ENCODE results near the gene PHF13.

PHF13 gene

GRCh38 chr1:6580119-6580592, 33.4 kb upstream of the PHF13 start:
- Histone ChIP-seq H3K9ac (ENCODE audit: low read length) (peak overlapping the region; percentile 70), H3K36me3 (ENCODE audit: insufficient read depth, low read length) (peaks cover 5% of the 10 kb centered on the region), H3K9me3 (ENCODE audit: low read length) (no peaks in the 10 kb centered on the region), H3K4me3 (ENCODE audit: low read depth in 1 of 2, low read length in 2 of 2) (peak overlapping the region; percentile 78 to 80), H3K27ac (ENCODE audit: low read depth, low read length) (peak overlapping the region; percentile 77), H3K27me3 (ENCODE audit: control insufficient read depth in 1 of 2, insufficient read depth in 2 of 2, low read length in 2 of 2) (no peaks in the 10 kb centered on the region), H3K4me1 (ENCODE audit: insufficient read depth, low read length) (peaks cover 29% of the 10 kb centered on the region)

DNA sequence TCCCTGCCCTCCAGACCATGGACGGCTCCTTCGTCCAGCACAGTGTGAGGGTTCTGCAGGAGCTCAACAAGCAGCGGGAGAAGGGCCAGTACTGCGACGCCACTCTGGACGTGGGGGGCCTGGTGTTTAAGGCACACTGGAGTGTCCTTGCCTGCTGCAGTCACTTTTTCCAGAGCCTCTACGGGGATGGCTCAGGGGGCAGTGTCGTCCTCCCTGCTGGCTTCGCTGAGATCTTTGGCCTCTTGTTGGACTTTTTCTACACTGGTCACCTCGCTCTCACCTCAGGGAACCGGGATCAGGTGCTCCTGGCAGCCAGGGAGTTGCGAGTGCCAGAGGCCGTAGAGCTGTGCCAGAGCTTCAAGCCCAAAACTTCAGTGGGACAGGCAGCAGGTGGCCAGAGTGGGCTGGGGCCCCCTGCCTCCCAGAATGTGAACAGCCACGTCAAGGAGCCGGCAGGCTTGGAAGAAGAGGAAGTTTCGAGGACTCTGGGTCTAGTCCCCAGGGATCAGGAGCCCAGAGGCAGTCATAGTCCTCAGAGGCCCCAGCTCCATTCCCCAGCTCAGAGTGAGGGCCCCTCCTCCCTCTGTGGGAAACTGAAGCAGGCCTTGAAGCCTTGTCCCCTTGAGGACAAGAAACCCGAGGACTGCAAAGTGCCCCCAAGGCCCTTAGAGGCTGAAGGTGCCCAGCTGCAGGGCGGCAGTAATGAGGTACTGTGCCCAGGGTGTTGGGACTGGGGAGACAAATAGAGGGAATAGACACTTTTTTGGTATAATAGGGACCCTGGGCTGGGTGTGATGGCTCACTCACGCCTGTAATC, 32.7 kb upstream of the PHF13 start:
- Histone ChIP-seq H3K36me3 (ENCODE audit: insufficient read depth, low read length) (peaks cover 5% of the 10 kb centered on the region), H3K9me3 (ENCODE audit: low read length) (no peaks in the 10 kb centered on the region), H3K9ac (ENCODE audit: low read length) (peak overlapping the region; percentile 70), H3K4me1 (ENCODE audit: insufficient read depth, low read length) (peaks cover 29% of the 10 kb centered on the region), H3K4me3 (ENCODE audit: low read depth in 1 of 2, low read length in 2 of 2) (peak overlapping the region; percentile 78 to 80), H3K27ac (ENCODE audit: low read depth, low read length) (peak overlapping the region; percentile 77), H3K27me3 (ENCODE audit: control insufficient read depth in 1 of 2, insufficient read depth in 2 of 2, low read length in 2 of 2) (no peaks in the 10 kb centered on the region)

- H3K9ac ChIP-seq (ENCODE audit: low read length), result no peak overlapping the region
- H3K27ac ChIP-seq (ENCODE audit: low read depth, low read length), result no peak overlapping the region
- no peak overlapping the region for H3K4me3 ChIP-seq (ENCODE audit: low read depth in 1 of 2, low read length in 2 of 2)
- peaks cover 31% of the 10 kb centered on the region for H3K4me1 ChIP-seq (ENCODE audit: insufficient read depth, low read length)
- H3K9me3 ChIP-seq (ENCODE audit: low read length), result no peaks in the 10 kb centered on the region
- H3K27me3 ChIP-seq (ENCODE audit: control insufficient read depth in 1 of 2, insufficient read depth in 2 of 2, low read length in 2 of 2), result no peaks in the 10 kb centered on the region
- H3K36me3 ChIP-seq (ENCODE audit: insufficient read depth, low read length), result peaks cover 5% of the 10 kb centered on the region
Observed at GRCh38 chr1:6581561-6582305, 31.8 kb upstream of the PHF13 start.

DNA sequence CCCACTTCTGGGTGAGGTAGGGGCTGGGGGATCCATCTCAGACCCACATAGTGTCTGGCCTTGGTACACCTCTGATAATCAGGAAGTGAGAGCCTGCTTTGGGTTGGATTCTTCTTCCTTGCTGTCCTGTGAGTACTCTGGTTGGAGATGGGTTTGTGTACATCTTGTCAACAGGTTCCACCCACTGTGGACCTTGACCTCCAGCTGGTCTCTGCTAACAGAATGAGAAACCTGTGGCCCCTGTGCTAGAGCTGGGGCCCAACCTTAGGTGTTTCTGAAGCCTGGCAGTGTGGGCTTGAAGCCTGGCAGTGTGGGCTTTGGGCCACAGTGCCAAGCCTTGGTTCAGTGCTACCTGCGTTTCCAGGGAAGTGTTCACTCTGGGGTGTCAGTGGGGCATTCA, 31.2 kb upstream of the PHF13 start:
- no peaks in the 10 kb centered on the region for H3K27me3 ChIP-seq (ENCODE audit: control insufficient read depth in 1 of 2, insufficient read depth in 2 of 2, low read length in 2 of 2)
- peaks cover 38% of the 10 kb centered on the region for H3K4me1 ChIP-seq (ENCODE audit: insufficient read depth, low read length)
- no peak overlapping the region for H3K9ac ChIP-seq (ENCODE audit: low read length)
- no peak overlapping the region for H3K27ac ChIP-seq (ENCODE audit: low read depth, low read length)
- peaks cover 8% of the 10 kb centered on the region for H3K36me3 ChIP-seq (ENCODE audit: insufficient read depth, low read length)
- H3K4me3 ChIP-seq (ENCODE audit: low read depth in 1 of 2, low read length in 2 of 2), result no peak overlapping the region
- H3K9me3 ChIP-seq (ENCODE audit: low read length), result no peaks in the 10 kb centered on the region

DNA sequence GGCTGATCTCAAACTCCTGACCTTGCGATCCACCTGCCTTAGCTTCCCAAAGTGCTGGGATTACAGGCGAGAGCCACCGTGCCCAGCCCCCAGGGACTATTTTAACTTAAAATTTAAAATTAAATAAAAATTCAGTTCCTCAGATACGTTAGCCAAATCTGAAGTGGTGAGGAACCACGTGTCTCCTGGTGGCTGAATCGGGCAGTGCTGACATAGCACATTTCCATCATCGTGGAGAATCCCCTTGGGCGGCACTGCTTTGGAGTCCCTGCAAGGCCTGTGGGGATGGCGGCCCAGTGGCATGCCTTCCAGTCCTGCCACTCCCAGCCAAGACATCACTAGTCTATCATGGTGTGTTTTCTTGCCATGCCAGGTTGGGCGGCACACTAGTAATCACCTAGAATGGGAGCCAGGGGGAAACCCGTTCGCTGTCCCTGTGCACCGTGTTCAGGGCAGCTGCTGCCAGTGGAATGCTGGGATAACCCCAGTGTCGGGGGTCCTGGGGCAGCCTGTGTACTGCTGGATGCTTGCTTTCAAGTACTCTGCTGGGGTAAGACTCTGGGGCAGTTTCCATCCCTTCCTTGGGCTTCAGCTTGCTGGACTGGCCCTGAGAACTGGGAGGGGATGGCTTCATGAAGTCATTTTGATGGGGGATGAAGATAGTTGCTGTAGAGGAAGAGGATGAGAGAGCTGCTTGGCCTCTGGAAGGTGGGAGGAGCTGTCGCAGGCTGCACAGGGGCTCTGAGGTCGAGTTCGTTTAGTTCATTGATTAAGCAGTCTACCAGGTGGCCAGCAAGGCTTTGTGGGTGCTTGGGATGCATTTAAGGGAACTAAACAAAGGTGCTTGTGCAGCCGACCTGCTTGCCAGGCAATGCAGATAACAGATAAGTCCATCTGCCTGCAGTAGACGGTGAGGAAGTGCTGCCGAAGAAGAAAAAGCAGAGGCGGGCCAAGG, 29.1 kb upstream of the PHF13 start:
- Histone ChIP-seq H3K27ac (ENCODE audit: low read depth, low read length) (no peak overlapping the region), H3K4me3 (ENCODE audit: low read depth in 1 of 2, low read length in 2 of 2) (no peak overlapping the region), H3K9me3 (ENCODE audit: low read length) (no peaks in the 10 kb centered on the region), H3K27me3 (ENCODE audit: control insufficient read depth in 1 of 2, insufficient read depth in 2 of 2, low read length in 2 of 2) (no peaks in the 10 kb centered on the region), H3K9ac (ENCODE audit: low read length) (no peak overlapping the region), H3K4me1 (ENCODE audit: insufficient read depth, low read length) (peaks cover 39% of the 10 kb centered on the region), H3K36me3 (ENCODE audit: insufficient read depth, low read length) (peaks cover 28% of the 10 kb centered on the region)

DNA sequence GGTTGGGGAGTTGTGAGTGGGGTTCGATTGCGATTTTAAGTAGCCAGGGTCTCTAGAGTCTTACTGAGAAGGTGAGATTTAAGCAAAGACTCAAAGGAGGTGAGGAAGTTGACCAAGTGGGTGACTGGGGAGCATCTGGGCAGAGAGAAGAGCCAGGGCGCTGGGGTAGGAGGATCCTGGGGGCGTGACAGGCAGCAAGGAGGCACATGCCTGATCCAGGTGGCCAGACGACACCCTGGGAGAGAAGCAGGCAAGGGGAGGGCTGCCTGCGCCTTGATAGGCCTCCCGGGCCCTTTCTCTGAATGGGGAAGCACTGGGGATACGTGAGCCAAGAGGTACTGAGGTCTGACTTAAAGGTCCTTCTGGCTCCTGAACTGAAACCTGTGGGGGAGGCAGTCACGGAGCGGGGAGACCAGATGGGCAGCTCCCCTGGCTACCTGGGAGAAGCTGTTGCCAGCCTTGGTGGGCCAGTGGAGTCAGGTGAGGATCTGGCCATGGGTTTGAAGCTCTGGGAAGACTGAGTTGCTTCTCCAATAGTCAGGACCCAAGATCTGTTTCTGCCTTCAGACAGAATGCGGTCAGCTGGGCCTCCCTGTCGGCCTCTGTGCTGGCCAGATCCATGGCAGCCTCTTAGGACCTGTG, 28.3 kb upstream of the PHF13 start:
- Histone ChIP-seq H3K36me3 (ENCODE audit: insufficient read depth, low read length) (peaks cover 36% of the 10 kb centered on the region), H3K4me1 (ENCODE audit: insufficient read depth, low read length) (peaks cover 38% of the 10 kb centered on the region), H3K9me3 (ENCODE audit: low read length) (no peaks in the 10 kb centered on the region), H3K27me3 (ENCODE audit: control insufficient read depth in 1 of 2, insufficient read depth in 2 of 2, low read length in 2 of 2) (no peaks in the 10 kb centered on the region), H3K9ac (ENCODE audit: low read length) (no peak overlapping the region), H3K4me3 (ENCODE audit: low read depth in 1 of 2, low read length in 2 of 2) (no peak overlapping the region), H3K27ac (ENCODE audit: low read depth, low read length) (no peak overlapping the region)

DNA sequence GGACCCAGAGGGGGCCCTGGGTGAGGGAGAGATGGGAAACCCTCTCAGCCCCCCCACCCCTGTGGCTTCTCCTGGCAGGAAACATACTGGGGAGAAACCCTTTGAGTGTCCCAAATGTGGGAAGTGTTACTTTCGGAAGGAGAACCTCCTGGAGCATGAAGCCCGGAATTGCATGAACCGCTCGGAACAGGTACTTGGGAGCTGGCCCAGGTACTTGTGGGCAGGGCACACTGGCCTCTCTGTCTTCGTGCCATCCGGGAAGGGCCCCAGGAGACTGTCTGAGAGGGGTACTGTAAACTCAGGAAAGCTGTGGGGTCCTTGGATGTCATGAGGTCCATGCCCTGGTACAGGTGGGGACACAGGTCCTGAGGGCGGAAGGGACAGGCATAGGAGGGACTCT, 27.7 kb upstream of the PHF13 start:
- no peak overlapping the region for H3K9ac ChIP-seq (ENCODE audit: low read length)
- H3K27ac ChIP-seq (ENCODE audit: low read depth, low read length), result no peak overlapping the region
- H3K4me3 ChIP-seq (ENCODE audit: low read depth in 1 of 2, low read length in 2 of 2), result no peak overlapping the region
- peaks cover 32% of the 10 kb centered on the region for H3K4me1 ChIP-seq (ENCODE audit: insufficient read depth, low read length)
- no peaks in the 10 kb centered on the region for H3K27me3 ChIP-seq (ENCODE audit: control insufficient read depth in 1 of 2, insufficient read depth in 2 of 2, low read length in 2 of 2)
- no peaks in the 10 kb centered on the region for H3K9me3 ChIP-seq (ENCODE audit: low read length)
- H3K36me3 ChIP-seq (ENCODE audit: insufficient read depth, low read length), result peaks cover 39% of the 10 kb centered on the region

GRCh38 chr1:6586404-6586816, 27.1 kb upstream of the PHF13 start:
- H3K4me1 ChIP-seq (ENCODE audit: insufficient read depth, low read length), result peaks cover 27% of the 10 kb centered on the region
- no peak overlapping the region for H3K4me3 ChIP-seq (ENCODE audit: low read depth in 1 of 2, low read length in 2 of 2)
- peaks cover 44% of the 10 kb centered on the region for H3K36me3 ChIP-seq (ENCODE audit: insufficient read depth, low read length)
- peak overlapping the region; percentile 48 for H3K27ac ChIP-seq (ENCODE audit: low read depth, low read length)
- no peaks in the 10 kb centered on the region for H3K9me3 ChIP-seq (ENCODE audit: low read length)
- no peak overlapping the region for H3K9ac ChIP-seq (ENCODE audit: low read length)
- H3K27me3 ChIP-seq (ENCODE audit: control insufficient read depth in 1 of 2, insufficient read depth in 2 of 2, low read length in 2 of 2), result no peaks in the 10 kb centered on the region

- Histone ChIP-seq H3K27me3 (ENCODE audit: control insufficient read depth in 1 of 2, insufficient read depth in 2 of 2, low read length in 2 of 2) (no peaks in the 10 kb centered on the region), H3K9ac (ENCODE audit: low read length) (no peak overlapping the region)
Observed at GRCh38 chr1:6587261-6588005, 26.1 kb upstream of the PHF13 start.

DNA sequence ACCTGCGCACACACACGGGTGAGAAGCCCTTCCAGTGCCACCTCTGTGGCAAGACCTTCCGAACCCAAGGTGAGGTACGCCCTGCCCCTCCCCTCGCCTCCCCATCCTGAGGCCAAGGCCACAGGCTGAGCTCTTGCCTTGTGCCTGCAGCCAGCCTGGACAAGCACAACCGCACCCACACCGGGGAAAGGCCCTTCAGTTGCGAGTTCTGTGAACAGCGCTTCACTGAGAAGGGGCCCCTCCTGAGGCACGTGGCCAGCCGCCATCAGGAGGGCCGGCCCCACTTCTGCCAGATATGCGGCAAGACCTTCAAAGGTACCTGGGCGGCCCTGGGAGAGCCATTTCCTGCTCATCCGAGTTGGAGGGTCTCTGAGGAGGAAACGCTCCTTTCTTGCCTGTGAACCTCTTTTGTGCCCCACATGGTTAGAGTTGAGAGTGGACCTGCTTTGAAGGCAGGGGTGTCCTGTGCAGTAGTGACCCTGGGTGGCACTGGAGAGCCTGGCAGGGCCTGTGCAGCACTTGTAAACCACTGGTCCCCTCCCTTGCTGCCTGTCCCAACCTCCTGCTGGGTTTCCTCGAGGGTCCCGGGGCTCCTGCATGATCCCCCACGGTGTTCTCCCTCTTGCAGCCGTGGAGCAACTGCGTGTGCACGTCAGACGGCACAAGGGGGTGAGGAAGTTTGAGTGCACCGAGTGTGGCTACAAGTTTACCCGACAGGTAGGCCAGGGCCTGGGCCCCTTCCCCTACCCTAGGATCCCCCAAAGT, 25.2 kb upstream of the PHF13 start:
- Histone ChIP-seq H3K36me3 (ENCODE audit: insufficient read depth, low read length) (peaks cover 57% of the 10 kb centered on the region), H3K27ac (ENCODE audit: low read depth, low read length) (peak overlapping the region; percentile 44), H3K4me3 (ENCODE audit: low read depth in 1 of 2, low read length in 2 of 2) (no peak overlapping the region), H3K9ac (ENCODE audit: low read length) (no peak overlapping the region), H3K9me3 (ENCODE audit: low read length) (no peaks in the 10 kb centered on the region), H3K4me1 (ENCODE audit: insufficient read depth, low read length) (peaks cover 16% of the 10 kb centered on the region), H3K27me3 (ENCODE audit: control insufficient read depth in 1 of 2, insufficient read depth in 2 of 2, low read length in 2 of 2) (no peaks in the 10 kb centered on the region)

More at GRCh38 chr1:6587261-6588005, 26.1 kb upstream of the PHF13 start:
- Histone ChIP-seq H3K27ac (ENCODE audit: low read depth, low read length) (peak overlapping the region; percentile 48), H3K36me3 (ENCODE audit: insufficient read depth, low read length) (peaks cover 52% of the 10 kb centered on the region), H3K9me3 (ENCODE audit: low read length) (no peaks in the 10 kb centered on the region), H3K4me3 (ENCODE audit: low read depth in 1 of 2, low read length in 2 of 2) (no peak overlapping the region), H3K4me1 (ENCODE audit: insufficient read depth, low read length) (peaks cover 16% of the 10 kb centered on the region)

All from muscle layer of colon (tissue), 2 donors.